GM18868 (cell line): ENCODE measurements around the gene ST6GAL1.
A peak's percentile ranks its signal among the peaks of the same experiment; 100 is the strongest.

Source experiments
- ATAC-seq: cut with Tn5 transposase; IDR thresholded peaks from one replicate; pipeline ENCODE4 v1.9.1; 2021; ENCODE audit warnings: mild to moderate bottlenecking, moderate library complexity; ENCODE audit not compliant: unreplicated experiment

Gene ST6GAL1

GRCh38 chr3:186915806-186916796, 14.2 kb upstream of the ST6GAL1 start:
- ATAC-seq, result no peak

GRCh38 chr3:186917512-186918312, 12.6 kb upstream of the ST6GAL1 start:
- no peak for ATAC-seq

DNA sequence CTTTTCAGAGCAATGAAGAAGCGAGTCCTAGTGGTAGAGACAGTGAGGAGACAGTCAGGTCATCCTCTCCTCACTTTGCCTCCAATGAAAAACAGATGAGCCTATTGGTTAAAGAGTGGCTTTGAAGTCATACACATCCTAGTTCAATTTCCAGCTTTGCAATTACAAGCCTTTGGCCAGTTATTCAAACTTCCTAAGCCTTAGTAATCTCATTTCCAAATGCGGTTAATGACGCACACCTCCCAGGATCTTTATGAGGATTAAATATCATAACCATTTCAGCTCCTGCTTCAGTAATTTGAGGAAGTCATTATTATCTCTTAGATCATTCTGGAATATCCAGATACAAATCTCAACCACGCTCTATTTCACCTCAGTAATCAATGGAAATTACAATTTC, 10.0 kb upstream of the ST6GAL1 start:
- no peak for ATAC-seq

DNA sequence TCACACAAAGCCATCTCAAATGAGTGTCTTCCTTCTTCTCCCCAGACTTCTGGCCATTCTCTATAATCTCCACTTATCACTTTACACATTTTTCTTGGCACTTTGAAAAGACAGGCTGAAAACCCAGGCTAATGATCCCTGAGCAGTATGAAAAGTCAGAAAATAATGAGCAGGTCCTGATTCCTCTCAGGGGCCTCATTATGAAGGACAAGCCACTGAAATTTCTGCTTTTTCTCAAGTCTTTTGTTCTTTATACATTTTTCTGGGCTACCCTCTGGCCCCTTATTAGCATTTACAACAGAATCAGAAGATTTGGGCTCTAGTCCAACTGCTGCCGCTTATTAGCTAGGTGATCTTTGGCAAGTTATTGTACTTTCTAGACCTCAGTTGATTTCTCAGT, 9.5 kb upstream of the ST6GAL1 start:
- no peak for ATAC-seq

DNA sequence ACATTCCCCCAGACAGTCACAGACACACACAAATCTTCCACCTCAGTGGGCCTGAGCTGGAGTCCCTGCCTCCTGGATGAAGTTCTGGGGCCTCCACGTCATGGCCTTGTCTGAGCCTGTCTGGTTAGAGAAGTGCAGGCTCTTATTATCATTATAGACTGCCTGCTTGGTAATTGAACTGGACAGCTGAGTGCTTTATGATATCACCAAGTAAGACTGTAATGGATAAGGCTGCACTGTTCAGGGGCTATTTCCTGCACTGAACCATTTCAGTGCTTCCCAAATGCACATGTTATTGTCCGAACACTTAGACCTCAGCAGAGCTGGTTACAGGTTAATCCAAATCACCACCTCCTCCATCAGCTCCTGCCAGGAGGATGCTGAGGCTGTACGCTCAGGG, 8.7 kb upstream of the ST6GAL1 start:
- no peak for ATAC-seq

- ATAC-seq, result no peak
These were observed 8.1 kb upstream of the ST6GAL1 start for GRCh38 chr3:186922224-186922623.

GRCh38 chr3:186922790-186923189, 7.5 kb upstream of the ST6GAL1 start:
- no peak for ATAC-seq

- no peak for ATAC-seq
These were observed 7.1 kb upstream of the ST6GAL1 start for GRCh38 chr3:186923241-186923640.

DNA sequence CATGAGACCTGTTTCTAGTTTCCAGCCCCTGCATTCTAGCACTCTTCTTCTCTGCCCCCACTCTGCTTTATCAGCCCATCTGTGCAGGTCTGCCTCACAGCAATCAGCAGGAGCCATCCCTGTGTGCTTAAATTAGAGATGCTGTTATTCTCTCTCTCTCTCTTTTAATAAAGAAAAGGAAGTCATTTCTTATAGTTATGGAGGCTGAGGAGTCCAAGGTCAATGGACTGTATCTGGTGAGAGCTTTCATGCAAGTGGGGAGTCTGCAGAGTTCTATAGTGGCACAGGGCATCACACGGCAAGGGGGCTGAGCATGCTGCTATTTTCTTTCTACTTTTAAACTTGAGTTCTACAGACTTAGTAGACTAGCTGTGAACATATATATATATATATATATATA, 4.5 kb upstream of the ST6GAL1 start:
- ATAC-seq, result no peak

DNA sequence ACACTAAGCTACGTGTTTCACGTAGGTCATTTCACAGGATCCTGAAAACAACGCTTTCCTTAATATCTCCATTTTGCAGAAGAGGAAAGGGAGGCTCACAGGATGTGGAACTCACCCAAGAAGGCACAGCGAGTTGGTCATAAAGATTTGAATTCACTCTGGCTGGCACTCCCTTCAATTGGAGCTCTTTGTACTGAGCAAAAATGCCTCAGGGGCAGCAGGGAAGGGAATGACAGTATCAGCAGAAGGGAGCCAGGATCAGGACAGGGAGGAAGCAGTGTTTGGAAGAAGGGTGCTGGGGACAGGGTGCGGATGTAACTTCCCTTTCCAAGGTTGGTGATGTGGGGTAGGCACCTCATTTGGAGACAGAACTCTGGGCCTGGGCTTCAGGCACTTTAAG, 1.1 kb upstream of the ST6GAL1 start:
- ATAC-seq, result no peak

- ATAC-seq, result no peak
These were observed 641 bp upstream of the ST6GAL1 start for GRCh38 chr3:186929685-186930084.

GRCh38 chr3:186930641-186931531, 560 bp downstream of the ST6GAL1 start:
- peak; percentile 82 for ATAC-seq

- ATAC-seq, result peak; percentile 32
These were observed 1.4 kb downstream of the ST6GAL1 start for GRCh38 chr3:186931532-186932280.

DNA sequence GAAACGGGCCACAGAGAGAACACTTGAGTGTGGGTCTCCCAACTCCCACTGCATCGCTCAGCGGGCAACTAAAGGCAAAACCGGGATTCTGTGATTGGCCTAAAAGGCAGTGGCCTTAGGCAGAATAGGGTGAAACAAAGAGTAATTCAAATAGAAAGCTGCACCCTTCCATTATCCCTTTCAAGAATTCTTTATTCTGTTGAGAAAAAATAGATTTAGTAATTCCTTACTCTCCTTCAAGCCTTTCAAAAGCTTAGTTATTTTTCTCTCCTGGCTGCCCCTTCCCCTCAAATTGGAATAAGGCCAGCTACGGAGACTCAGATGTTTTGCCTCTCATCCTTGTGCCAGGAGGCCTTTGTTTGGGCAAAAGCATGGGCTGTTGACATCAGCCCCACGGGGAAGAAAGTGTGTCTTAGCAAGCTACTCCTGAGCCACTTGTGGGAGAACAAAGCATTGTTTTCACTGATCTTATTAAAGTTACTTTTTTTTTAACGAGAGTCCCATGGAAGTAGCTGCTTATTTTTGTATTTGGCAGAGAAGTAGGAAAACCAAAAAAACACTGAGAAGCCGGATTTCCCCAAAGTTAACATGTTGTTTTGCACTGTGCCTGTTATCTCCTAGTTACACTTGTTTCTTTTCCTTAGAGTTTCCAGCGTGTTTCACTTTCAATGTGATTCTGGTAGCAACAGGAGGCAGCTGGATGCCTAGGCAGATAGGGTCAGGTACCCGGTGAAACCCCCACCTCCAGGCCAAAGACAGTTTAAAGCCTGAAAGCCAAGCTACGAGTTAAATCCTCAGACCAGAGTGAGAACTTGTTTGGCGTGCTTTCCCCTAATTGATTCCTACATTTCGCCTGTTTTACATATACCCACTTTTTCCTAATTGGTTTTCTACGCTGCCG, 2.2 kb downstream of the ST6GAL1 start:
- no peak for ATAC-seq

DNA sequence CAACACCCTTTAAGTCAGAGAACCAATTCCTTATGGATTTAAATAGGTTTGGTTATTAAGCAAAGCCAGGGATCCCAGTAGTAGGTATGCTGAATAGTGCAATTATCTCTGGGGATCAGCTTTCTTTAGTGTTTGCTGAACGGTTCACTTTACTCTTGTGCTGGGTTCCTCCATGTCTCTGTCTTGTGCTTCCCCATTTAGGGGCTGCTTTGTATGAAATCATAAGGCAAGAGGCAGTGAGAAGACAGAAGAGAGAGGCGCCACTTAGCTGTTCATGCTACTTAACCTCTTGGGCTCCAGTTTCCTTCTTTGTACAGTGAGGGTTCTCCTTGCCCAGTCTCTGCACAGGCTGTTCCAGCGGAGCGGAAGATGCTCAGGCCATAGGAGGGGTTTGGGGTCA, 3.5 kb downstream of the ST6GAL1 start:
- ATAC-seq, result no peak

GRCh38 chr3:186935133-186935532, 4.8 kb downstream of the ST6GAL1 start:
- ATAC-seq, result no peak

DNA sequence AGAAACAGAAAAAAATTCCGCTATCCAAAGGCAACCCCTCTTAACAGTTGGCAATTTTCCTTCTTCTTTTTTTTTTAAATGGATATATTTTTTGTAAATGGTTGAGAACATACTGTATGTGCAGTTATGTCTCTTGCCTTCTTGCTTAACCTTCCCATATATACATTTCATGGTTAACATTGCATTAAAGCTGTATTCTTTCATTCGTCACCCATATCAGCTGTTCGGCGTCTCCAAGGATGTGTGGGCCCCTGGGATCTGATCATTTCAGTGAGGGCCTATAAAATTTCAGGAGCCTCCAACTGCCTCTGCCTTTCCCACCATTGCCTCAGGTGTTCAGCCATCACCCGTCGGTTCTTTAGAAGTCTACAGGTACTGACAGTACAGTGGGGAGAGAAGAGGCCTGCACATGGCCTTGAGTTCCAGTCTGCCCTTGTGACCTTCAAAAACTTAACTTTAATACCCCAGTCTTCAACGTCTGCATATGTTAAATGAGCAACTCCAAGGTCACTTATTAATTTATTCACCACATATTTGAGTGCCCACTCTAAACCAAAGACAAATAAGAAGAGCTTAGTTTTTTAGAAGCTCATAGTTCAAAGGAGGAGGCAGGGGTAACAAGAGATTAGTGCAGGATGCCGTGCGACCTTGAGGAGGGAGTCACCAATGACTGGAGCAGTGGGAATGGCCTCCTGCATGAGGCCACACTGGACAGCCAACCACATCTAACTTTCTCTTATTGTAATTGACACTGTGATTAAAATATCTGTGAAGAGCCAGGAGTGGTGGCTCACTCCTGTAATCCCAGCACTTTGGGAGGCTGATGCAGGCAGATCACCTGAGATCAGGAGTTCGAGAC, 6.9 kb downstream of the ST6GAL1 start:
- no peak for ATAC-seq

- ATAC-seq, result no peak
These were observed 8.4 kb downstream of the ST6GAL1 start for GRCh38 chr3:186938716-186939115.
